GM19467 (cell line): ENCODE data around the gene ATP5ME.
"Not testable (repeated sequence)": the region's sequence is repeated elsewhere in the genome, so short reads cannot be mapped to it uniquely, and the experiment has no call there.

Experiments used
- ATAC-seq: cut with Tn5 transposase; IDR thresholded peaks from one replicate; pipeline ENCODE4 v1.9.1; 2021; ENCODE audit warnings: mild to moderate bottlenecking, moderate library complexity; ENCODE audit not compliant: unreplicated experiment

ATP5ME gene

GRCh38 chr4:657338-657833 is 16.7 kb downstream of the ATP5ME start:
- no peak for ATAC-seq

GRCh38 chr4:656436-657337 is 17.4 kb downstream of the ATP5ME start:
- ATAC-seq, result no peak

GRCh38 chr4:655464-656151 is 18.5 kb downstream of the ATP5ME start:
- no peak for ATAC-seq

GRCh38 chr4:654871-655463 is 19.1 kb downstream of the ATP5ME start:
- ATAC-seq, result no peak

GRCh38 chr4:654503-654845 is 19.6 kb downstream of the ATP5ME start:
- no peak for ATAC-seq

GRCh38 chr4:653831-654502 is 20.1 kb downstream of the ATP5ME start:
- no peak for ATAC-seq

- ATAC-seq, result no peak
Observed at GRCh38 chr4:653080-653821, 20.8 kb downstream of the ATP5ME start.

- ATAC-seq, result no peak
Observed at GRCh38 chr4:651884-652642, 22.0 kb downstream of the ATP5ME start.

GRCh38 chr4:650951-651883 is 22.9 kb downstream of the ATP5ME start:
- no peak for ATAC-seq

GRCh38 chr4:650461-650860 is 23.6 kb downstream of the ATP5ME start:
- ATAC-seq, result no peak

- no peak for ATAC-seq
Observed at GRCh38 chr4:649751-650310, 24.2 kb downstream of the ATP5ME start.

- no peak for ATAC-seq
Observed at GRCh38 chr4:649293-649625, 24.8 kb downstream of the ATP5ME start.

- no peak for ATAC-seq
Observed at GRCh38 chr4:648579-649292, 25.3 kb downstream of the ATP5ME start.

- no peak for ATAC-seq
Observed at GRCh38 chr4:647481-647880, 26.6 kb downstream of the ATP5ME start.

- ATAC-seq, result no peak
Observed at GRCh38 chr4:646460-646859, 27.6 kb downstream of the ATP5ME start.

- ATAC-seq, result not testable (repeated sequence)
Observed at GRCh38 chr4:642366-642765, 31.7 kb downstream of the ATP5ME start.

GRCh38 chr4:637536-638280 is 36.4 kb downstream of the ATP5ME start:
- no peak for ATAC-seq
